ENCODE measurements around the gene MTM1. TPM values are rescaled to one million over a fixed set of nuclear protein-coding genes. Genes with fewer than 3 reads are reported as not detected.

The MTM1 gene
- total and polyA plus RNA-seq, 9 of the 15 experiments (the other 6 are each of a cell fraction or from before 2014, with no cell fraction given) = 5.6 to 13.3 (median 9.5) TPM

DNA sequence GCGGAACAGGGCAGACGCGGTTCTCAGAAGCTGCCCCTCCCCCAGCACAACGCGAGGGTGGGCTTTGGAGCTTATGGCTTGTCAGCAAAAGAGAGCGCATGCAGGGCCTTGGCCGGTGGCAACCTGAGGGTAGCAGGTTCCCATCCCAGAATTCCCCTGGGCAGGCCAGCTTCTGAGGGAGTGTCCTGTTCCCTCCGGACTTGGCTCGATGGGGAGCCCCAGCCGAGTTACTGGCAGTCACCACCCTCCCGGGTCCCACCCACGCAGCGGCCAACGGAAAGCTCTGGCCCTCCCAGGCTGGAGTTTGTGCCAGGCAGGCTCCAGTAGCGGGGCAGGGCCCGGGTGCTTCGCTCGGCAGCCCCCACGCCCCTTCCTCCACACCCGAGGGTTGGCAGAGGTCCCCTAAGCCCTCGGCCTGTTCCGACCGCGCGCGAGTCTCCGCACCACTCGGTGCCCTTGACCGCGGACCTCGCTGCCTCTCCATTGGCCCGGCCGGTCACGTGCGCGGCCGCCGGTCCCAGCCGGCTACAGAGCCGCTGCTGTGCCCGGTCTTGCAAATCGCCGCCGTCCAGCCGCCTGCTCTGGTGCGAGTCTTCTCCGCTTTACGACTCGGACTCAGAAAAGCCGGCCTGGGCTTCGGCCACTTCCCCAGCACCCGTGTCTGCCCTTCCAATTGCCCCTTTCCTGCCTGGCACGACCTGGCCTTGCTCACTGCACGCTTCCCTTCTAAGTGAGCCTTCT lies 20.9 kb upstream of the MTM1 start (continued):
- TF ChIP-seq, protein P1, sequence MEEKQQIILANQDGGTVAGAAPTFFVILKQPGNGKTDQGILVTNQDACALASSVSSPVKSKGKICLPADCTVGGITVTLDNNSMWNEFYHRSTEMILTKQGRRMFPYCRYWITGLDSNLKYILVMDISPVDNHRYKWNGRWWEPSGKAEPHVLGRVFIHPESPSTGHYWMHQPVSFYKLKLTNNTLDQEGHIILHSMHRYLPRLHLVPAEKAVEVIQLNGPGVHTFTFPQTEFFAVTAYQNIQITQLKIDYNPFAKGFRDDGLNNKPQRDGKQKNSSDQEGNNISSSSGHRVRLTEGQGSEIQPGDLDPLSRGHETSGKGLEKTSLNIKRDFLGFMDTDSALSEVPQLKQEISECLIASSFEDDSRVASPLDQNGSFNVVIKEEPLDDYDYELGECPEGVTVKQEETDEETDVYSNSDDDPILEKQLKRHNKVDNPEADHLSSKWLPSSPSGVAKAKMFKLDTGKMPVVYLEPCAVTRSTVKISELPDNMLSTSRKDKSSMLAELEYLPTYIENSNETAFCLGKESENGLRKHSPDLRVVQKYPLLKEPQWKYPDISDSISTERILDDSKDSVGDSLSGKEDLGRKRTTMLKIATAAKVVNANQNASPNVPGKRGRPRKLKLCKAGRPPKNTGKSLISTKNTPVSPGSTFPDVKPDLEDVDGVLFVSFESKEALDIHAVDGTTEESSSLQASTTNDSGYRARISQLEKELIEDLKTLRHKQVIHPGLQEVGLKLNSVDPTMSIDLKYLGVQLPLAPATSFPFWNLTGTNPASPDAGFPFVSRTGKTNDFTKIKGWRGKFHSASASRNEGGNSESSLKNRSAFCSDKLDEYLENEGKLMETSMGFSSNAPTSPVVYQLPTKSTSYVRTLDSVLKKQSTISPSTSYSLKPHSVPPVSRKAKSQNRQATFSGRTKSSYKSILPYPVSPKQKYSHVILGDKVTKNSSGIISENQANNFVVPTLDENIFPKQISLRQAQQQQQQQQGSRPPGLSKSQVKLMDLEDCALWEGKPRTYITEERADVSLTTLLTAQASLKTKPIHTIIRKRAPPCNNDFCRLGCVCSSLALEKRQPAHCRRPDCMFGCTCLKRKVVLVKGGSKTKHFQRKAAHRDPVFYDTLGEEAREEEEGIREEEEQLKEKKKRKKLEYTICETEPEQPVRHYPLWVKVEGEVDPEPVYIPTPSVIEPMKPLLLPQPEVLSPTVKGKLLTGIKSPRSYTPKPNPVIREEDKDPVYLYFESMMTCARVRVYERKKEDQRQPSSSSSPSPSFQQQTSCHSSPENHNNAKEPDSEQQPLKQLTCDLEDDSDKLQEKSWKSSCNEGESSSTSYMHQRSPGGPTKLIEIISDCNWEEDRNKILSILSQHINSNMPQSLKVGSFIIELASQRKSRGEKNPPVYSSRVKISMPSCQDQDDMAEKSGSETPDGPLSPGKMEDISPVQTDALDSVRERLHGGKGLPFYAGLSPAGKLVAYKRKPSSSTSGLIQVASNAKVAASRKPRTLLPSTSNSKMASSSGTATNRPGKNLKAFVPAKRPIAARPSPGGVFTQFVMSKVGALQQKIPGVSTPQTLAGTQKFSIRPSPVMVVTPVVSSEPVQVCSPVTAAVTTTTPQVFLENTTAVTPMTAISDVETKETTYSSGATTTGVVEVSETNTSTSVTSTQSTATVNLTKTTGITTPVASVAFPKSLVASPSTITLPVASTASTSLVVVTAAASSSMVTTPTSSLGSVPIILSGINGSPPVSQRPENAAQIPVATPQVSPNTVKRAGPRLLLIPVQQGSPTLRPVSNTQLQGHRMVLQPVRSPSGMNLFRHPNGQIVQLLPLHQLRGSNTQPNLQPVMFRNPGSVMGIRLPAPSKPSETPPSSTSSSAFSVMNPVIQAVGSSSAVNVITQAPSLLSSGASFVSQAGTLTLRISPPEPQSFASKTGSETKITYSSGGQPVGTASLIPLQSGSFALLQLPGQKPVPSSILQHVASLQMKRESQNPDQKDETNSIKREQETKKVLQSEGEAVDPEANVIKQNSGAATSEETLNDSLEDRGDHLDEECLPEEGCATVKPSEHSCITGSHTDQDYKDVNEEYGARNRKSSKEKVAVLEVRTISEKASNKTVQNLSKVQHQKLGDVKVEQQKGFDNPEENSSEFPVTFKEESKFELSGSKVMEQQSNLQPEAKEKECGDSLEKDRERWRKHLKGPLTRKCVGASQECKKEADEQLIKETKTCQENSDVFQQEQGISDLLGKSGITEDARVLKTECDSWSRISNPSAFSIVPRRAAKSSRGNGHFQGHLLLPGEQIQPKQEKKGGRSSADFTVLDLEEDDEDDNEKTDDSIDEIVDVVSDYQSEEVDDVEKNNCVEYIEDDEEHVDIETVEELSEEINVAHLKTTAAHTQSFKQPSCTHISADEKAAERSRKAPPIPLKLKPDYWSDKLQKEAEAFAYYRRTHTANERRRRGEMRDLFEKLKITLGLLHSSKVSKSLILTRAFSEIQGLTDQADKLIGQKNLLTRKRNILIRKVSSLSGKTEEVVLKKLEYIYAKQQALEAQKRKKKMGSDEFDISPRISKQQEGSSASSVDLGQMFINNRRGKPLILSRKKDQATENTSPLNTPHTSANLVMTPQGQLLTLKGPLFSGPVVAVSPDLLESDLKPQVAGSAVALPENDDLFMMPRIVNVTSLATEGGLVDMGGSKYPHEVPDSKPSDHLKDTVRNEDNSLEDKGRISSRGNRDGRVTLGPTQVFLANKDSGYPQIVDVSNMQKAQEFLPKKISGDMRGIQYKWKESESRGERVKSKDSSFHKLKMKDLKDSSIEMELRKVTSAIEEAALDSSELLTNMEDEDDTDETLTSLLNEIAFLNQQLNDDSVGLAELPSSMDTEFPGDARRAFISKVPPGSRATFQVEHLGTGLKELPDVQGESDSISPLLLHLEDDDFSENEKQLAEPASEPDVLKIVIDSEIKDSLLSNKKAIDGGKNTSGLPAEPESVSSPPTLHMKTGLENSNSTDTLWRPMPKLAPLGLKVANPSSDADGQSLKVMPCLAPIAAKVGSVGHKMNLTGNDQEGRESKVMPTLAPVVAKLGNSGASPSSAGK (IDR thresholded peaks at IDR 0.05) = peak; percentile 91
- TF ChIP-seq, protein P2, sequence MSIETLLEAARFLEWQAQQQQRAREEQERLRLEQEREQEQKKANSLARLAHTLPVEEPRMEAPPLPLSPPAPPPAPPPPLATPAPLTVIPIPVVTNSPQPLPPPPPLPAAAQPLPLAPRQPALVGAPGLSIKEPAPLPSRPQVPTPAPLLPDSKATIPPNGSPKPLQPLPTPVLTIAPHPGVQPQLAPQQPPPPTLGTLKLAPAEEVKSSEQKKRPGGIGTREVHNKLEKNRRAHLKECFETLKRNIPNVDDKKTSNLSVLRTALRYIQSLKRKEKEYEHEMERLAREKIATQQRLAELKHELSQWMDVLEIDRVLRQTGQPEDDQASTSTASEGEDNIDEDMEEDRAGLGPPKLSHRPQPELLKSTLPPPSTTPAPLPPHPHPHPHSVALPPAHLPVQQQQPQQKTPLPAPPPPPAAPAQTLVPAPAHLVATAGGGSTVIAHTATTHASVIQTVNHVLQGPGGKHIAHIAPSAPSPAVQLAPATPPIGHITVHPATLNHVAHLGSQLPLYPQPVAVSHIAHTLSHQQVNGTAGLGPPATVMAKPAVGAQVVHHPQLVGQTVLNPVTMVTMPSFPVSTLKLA (conservative IDR thresholded peaks at IDR 0.05) = no peak
- TF ChIP-seq, protein P3, sequence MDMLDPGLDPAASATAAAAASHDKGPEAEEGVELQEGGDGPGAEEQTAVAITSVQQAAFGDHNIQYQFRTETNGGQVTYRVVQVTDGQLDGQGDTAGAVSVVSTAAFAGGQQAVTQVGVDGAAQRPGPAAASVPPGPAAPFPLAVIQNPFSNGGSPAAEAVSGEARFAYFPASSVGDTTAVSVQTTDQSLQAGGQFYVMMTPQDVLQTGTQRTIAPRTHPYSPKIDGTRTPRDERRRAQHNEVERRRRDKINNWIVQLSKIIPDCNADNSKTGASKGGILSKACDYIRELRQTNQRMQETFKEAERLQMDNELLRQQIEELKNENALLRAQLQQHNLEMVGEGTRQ (CRISPR knock-in tag; IDR thresholded peaks at IDR 0.05) = peak; percentile 95
- TF ChIP-seq ELF1 (tag; IDR thresholded peaks at IDR 0.05) (no peak), RNF2 (IDR thresholded peaks at IDR 0.05) (no peak), MEF2D (tag; conservative IDR thresholded peaks at IDR 0.05; ENCODE audit: low read depth) (no peak)
- TF ChIP-seq, protein P4, sequence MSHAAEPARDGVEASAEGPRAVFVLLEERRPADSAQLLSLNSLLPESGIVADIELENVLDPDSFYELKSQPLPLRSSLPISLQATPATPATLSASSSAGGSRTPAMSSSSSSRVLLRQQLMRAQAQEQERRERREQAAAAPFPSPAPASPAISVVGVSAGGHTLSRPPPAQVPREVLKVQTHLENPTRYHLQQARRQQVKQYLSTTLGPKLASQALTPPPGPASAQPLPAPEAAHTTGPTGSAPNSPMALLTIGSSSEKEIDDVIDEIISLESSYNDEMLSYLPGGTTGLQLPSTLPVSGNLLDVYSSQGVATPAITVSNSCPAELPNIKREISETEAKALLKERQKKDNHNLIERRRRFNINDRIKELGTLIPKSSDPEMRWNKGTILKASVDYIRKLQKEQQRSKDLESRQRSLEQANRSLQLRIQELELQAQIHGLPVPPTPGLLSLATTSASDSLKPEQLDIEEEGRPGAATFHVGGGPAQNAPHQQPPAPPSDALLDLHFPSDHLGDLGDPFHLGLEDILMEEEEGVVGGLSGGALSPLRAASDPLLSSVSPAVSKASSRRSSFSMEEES (CRISPR knock-in tag; IDR thresholded peaks at IDR 0.05) = peak; percentile 44; the same call in 1 of the 2 replicates
- TF ChIP-seq, protein P5, sequence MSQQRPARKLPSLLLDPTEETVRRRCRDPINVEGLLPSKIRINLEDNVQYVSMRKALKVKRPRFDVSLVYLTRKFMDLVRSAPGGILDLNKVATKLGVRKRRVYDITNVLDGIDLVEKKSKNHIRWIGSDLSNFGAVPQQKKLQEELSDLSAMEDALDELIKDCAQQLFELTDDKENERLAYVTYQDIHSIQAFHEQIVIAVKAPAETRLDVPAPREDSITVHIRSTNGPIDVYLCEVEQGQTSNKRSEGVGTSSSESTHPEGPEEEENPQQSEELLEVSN (IDR thresholded peaks at IDR 0.05; ENCODE audit: borderline replicate concordance in 1 of 2, extremely low read depth in 1 of 2, insufficient read depth in 1 of 2, insufficient read length in 1 of 2, low read depth in 1 of 2, low read length in 1 of 2, poor library complexity in 1 of 2, severe bottlenecking in 1 of 2) = peak; percentile 38 to 72
